Measurements from ENCODE around the gene LTBP3.

Gene LTBP3

GRCh38 chr11:65549096-65549495 is 9.1 kb downstream of the LTBP3 start:
- no peak for TF ChIP-seq CTCF (IDR thresholded peaks at IDR 0.05; ENCODE audit: insufficient read depth, low read length, missing control alignments)
- POLR2A ChIA-PET, result no interaction called here
- no peak overlapping the region for H3K4me3 ChIP-seq (ENCODE audit: low read depth, low read length)
- CTCF ChIA-PET, result interaction anchor here (1.2 to 6.0 kb wide), 3 partner anchors 8 to 45 kb away, joined by 3 to 60 read pairs (median 5); no protein-coding TSS in a partner anchor
- no peak for DNase-seq (ENCODE audit: low read depth, low spot score)

- DNase-seq (ENCODE audit: low read depth, low spot score), result no peak
- CTCF ChIA-PET, result interaction anchor here (1.2 to 6.0 kb wide), 4 partner anchors 7 to 45 kb away, joined by 3 to 60 read pairs (median 4); partner anchors contain the start of gene FAM89B
- TF ChIP-seq CTCF (IDR thresholded peaks at IDR 0.05; ENCODE audit: insufficient read depth, low read length, missing control alignments), result no peak
- POLR2A ChIA-PET, result interaction anchor here (0.9 kb wide), 1 partner anchor 126 kb away, joined by 3 read pairs; the partner anchor contains the start of gene NEAT1
- no peak overlapping the region for H3K4me3 ChIP-seq (ENCODE audit: low read depth, low read length)
These were observed 9.8 kb downstream of the LTBP3 start for GRCh38 chr11:65548395-65548794.

- TF ChIP-seq CTCF (IDR thresholded peaks at IDR 0.05; ENCODE audit: insufficient read depth, low read length, missing control alignments), result no peak
- no peak for DNase-seq (ENCODE audit: low read depth, low spot score)
- CTCF ChIA-PET, result interaction anchor here (1.3 kb wide), 1 partner anchor 25 kb away, joined by 4 read pairs; the partner anchor contains the start of gene FAM89B
- POLR2A ChIA-PET, result no interaction called here
- no peak overlapping the region for H3K4me3 ChIP-seq (ENCODE audit: low read depth, low read length)
These were observed 10.6 kb downstream of the LTBP3 start for GRCh38 chr11:65547446-65548125.

- ChIA-PET CTCF (interaction anchor here (2.8 to 8.9 kb wide), 2 partner anchors 10 to 20 kb away, joined by 10 to 207 read pairs; partner anchors contain the start of genes FAM89B, LTBP3 and ZNRD2), POLR2A (no interaction called here)
- no peak for TF ChIP-seq CTCF (IDR thresholded peaks at IDR 0.05; ENCODE audit: insufficient read depth, low read length, missing control alignments)
- no peak for DNase-seq (ENCODE audit: low read depth, low spot score)
- H3K4me3 ChIP-seq (ENCODE audit: low read depth, low read length), result no peak overlapping the region
These were observed 11.8 kb downstream of the LTBP3 start for GRCh38 chr11:65546217-65546958.

- ChIA-PET POLR2A (no interaction called here), CTCF (interaction anchor here (2.8 to 8.9 kb wide), 2 partner anchors 11 to 20 kb away, joined by 10 to 207 read pairs; partner anchors contain the start of genes FAM89B, LTBP3 and ZNRD2)
- no peak for TF ChIP-seq CTCF (IDR thresholded peaks at IDR 0.05; ENCODE audit: insufficient read depth, low read length, missing control alignments)
- no peak overlapping the region for H3K4me3 ChIP-seq (ENCODE audit: low read depth, low read length)
- DNase-seq (ENCODE audit: low read depth, low spot score), result no peak
These were observed 12.3 kb downstream of the LTBP3 start for GRCh38 chr11:65545853-65546216.
